IMR-90 (cell line): ENCODE results near the gene RGS4. TPM values are rescaled to one million over a fixed set of nuclear protein-coding genes. Genes with fewer than 3 reads are reported as not detected.

Source experiments
- ATAC-seq: fragments of 200-7000 bp; cut with Tn5 transposase; 2 replicates; pipeline ENCODE4 v1.9.1; 2020; ENCODE audit warnings: low read depth, mild to moderate bottlenecking, moderate library complexity
- BruUV-seq: library from RNA; stranded (reverse); fragments of 400-500 nt; replicated peaks from 2 replicates; lab custom pipeline; 2021; lab: Mats Ljungman, UMichigan
- CTCF ChIA-PET: fragments of 300-600 bp; formaldehyde crosslinking; extraction: SDS; loops from one replicate; lab custom pipeline; 2021; ENCODE audit warnings: antibody characterized with exemption; lab: Yijun Ruan, JAX
- POLR2A ChIA-PET: fragments of 300-600 bp; sonication (Branson Sonifier 250); formaldehyde crosslinking; loops from one replicate; lab custom pipeline; 2022; ENCODE audit warnings: antibody characterized with exemption; ENCODE audit not compliant: unreplicated experiment; lab: Charles Lee
- DNase-seq: peaks from one replicate; pipeline ENCODE4 v3.0.0; 2013
- H2AFZ ChIP-seq: replicated peaks from 2 replicates; pipeline ENCODE3; 2013; ENCODE audit warnings: low read length, mild to moderate bottlenecking; ENCODE audit not compliant: poor library complexity
- H2AK5ac ChIP-seq: 2 replicates; pipeline ENCODE4 v1.6.1; 2013; ENCODE audit warnings: low read depth, low read length, inconsistent platforms
- H2AK9ac ChIP-seq: replicated peaks from 2 replicates; pipeline ENCODE3; 2013; ENCODE audit warnings: mild to moderate bottlenecking, low read depth, low read length, moderate library complexity; ENCODE audit not compliant: poor library complexity
- H2BK120ac ChIP-seq: 2 replicates; pipeline ENCODE4 v1.6.1; 2013; ENCODE audit warnings: low read depth, low read length, inconsistent platforms
- H2BK15ac ChIP-seq: 3 replicates; pipeline ENCODE4 v1.6.1; 2013; ENCODE audit warnings: low read depth, low read length, inconsistent platforms
- H2BK20ac ChIP-seq: 2 replicates; pipeline ENCODE4 v1.6.1; 2013; ENCODE audit warnings: low read depth, mild to moderate bottlenecking, inconsistent platforms, low read length, moderate library complexity
- H2BK5ac ChIP-seq: 2 replicates; pipeline ENCODE4 v1.6.1; 2013; ENCODE audit warnings: mild to moderate bottlenecking, low read depth, low read length, inconsistent platforms; ENCODE audit not compliant: poor library complexity, severe bottlenecking
- H3K14ac ChIP-seq: replicated peaks from 2 replicates; pipeline ENCODE4 v1.6.1; 2013; ENCODE audit warnings: low read depth, low read length, inconsistent platforms
- H3K18ac ChIP-seq: 2 replicates; pipeline ENCODE4 v1.6.1; 2013; ENCODE audit warnings: low read depth, low read length, control low read depth
- H3K23ac ChIP-seq: 2 replicates; pipeline ENCODE4 v1.6.1; 2013; ENCODE audit warnings: low read depth, low read length, inconsistent platforms
- H3K27ac ChIP-seq: 2 replicates; pipeline ENCODE4 v1.5.1; 2013; ENCODE audit warnings: mild to moderate bottlenecking, control low read depth, low read length; ENCODE audit not compliant: insufficient read depth
- H3K27me3 ChIP-seq: 2 replicates; pipeline ENCODE4 v1.6.1; 2013; ENCODE audit warnings: low read length; ENCODE audit not compliant: control insufficient read depth, insufficient read depth
- H3K36me3 ChIP-seq: 2 replicates; pipeline ENCODE4 v1.6.1; 2013; ENCODE audit warnings: low read length, mixed read lengths; ENCODE audit not compliant: control insufficient read depth, insufficient read depth
- H3K4ac ChIP-seq: 2 replicates; pipeline ENCODE4 v1.6.1; 2013; ENCODE audit warnings: low read depth, low read length, inconsistent platforms
- H3K4me1 ChIP-seq: 2 replicates; pipeline ENCODE4 v1.6.1; 2013; ENCODE audit warnings: low read length, mixed read lengths; ENCODE audit not compliant: control insufficient read depth, insufficient read depth
- H3K4me2 ChIP-seq: 2 replicates; pipeline ENCODE4 v1.6.1; 2013; ENCODE audit warnings: low read depth, mild to moderate bottlenecking, control low read depth, low read length, moderate library complexity
- H3K4me3 ChIP-seq: 2 replicates; pipeline ENCODE4 v1.5.1; 2013; ENCODE audit warnings: low read depth, mild to moderate bottlenecking, control low read depth, low read length, moderate library complexity; ENCODE audit not compliant: insufficient read depth
- H3K56ac ChIP-seq: 2 replicates; pipeline ENCODE4 v1.6.1; 2013; ENCODE audit warnings: low read length, inconsistent platforms; ENCODE audit not compliant: insufficient read depth; ENCODE audit errors: extremely low read depth
- H3K79me1 ChIP-seq, 2 experiments: 2 replicates each; pipeline ENCODE4 v1.6.1; 2013; ENCODE audit warnings: low read length in 2 of 2, inconsistent platforms in 1 of 2, low read depth in 1 of 2
- H3K9ac ChIP-seq: 2 replicates; pipeline ENCODE4 v1.6.1; 2013; ENCODE audit warnings: low read depth, low read length, control low read depth
- H3K9me1 ChIP-seq: 2 replicates; pipeline ENCODE4 v1.6.1; 2013; ENCODE audit warnings: low read length, inconsistent platforms; ENCODE audit not compliant: insufficient read depth
- H3K9me3 ChIP-seq: 2 replicates; pipeline ENCODE4 v1.6.1; 2013; ENCODE audit warnings: low read length; ENCODE audit not compliant: control insufficient read depth, insufficient read depth
- H4K20me1 ChIP-seq: 2 replicates; pipeline ENCODE4 v1.6.1; 2013; ENCODE audit warnings: low read length, inconsistent platforms; ENCODE audit not compliant: insufficient read depth
- H4K5ac ChIP-seq: 2 replicates; pipeline ENCODE4 v1.6.1; 2013; ENCODE audit warnings: mild to moderate bottlenecking, low read depth, low read length, control low read depth
- H4K8ac ChIP-seq, 2 experiments: 2 replicates each; pipeline ENCODE4 v1.6.1; 2013; ENCODE audit warnings: low read depth in 2 of 2, low read length in 2 of 2, control low read depth in 1 of 2, inconsistent platforms in 1 of 2
- H4K91ac ChIP-seq: 2 replicates; pipeline ENCODE4 v1.6.1; 2013; ENCODE audit warnings: low read depth, low read length, inconsistent platforms; ENCODE audit not compliant: insufficient read depth
- MAFK ChIP-seq: IDR thresholded peaks from 2 replicates; pipeline ENCODE4 v1.6.1; 2012; ENCODE audit warnings: low read depth, low read length, improper control_type of control experiment
- MXI1 ChIP-seq: IDR thresholded peaks from 2 replicates; pipeline ENCODE4 v1.6.1; 2012; ENCODE audit warnings: low read depth, mild to moderate bottlenecking, low read length, moderate library complexity, borderline replicate concordance
- WGBS, 2 experiments: methylation state at CpG; one replicate each; pipeline versions ENCODE4 v1.1.5 to v1.1.7; 2013; ENCODE audit warnings: missing lambda C conversion rate in 2 of 2; ENCODE audit not compliant: insufficient read length in 1 of 2; ENCODE audit errors: extremely low coverage in 2 of 2; 5-methylcytosine and 5-hydroxymethylcytosine counted together
- dilution Hi-C: fragments of 300-500 bp; cut with HindIII; formaldehyde crosslinking; loops from one replicate; pipeline ENCODE4 v1.14.3; 2018; ENCODE audit warnings: low sequenced_read_pairs; ENCODE audit not compliant: unreplicated experiment
- in situ Hi-C: fragments of 300-500 bp; cut with MboI; formaldehyde crosslinking; loops from 3 replicates; pipeline ENCODE4 v1.14.3; 2019; ENCODE audit warnings: low sequenced_read_pairs, inconsistent platforms, mixed read lengths
- intact Hi-C: fragments of 100-400 bp; cut with micrococcal nuclease; formaldehyde crosslinking; loops from 2 replicates; pipeline ENCODE4 v1.10.0; 2022
- polyA plus RNA-seq, 3 experiments: library from polyadenylated mRNA; depleted of rRNA; stranded (reverse); fragments of >200 nt; gene quantifications; 2 replicates each; pipeline ENCODE4 v1.2.3, GENCODE V29; 2012; ENCODE audit warnings: low replicate concordance in 1 of 3
- total RNA-seq: library from RNA; depleted of rRNA; stranded (reverse); fragments of >200 nt; gene quantifications from 2 replicates; pipeline ENCODE4 v1.2.3, GENCODE V29; 2012

Gene RGS4
- total and polyA plus RNA-seq, 2 of the 4 experiments (the other 2 are of a cell fraction) = 202 to 538 TPM

- no peak overlapping the region for H3K23ac ChIP-seq
- no peaks in the 10 kb centered on the region for H3K9me3 ChIP-seq
- H4K91ac ChIP-seq = no peak overlapping the region
- no peak overlapping the region for H3K4me2 ChIP-seq
- H3K56ac ChIP-seq = no peak overlapping the region
- peak overlapping the region; percentile 45; the same call in 1 of the 2 replicates for H2BK120ac ChIP-seq
- in situ Hi-C loops (no loop called here), dilution Hi-C loops (no loop called here), intact Hi-C loops (no loop called here)
- no CpG with 5 or more reads among the region's 2 CpGs for WGBS, 2 experiments
- no peaks in the 10 kb centered on the region for H3K36me3 ChIP-seq
- H2AK9ac ChIP-seq = no peak overlapping the region
- no peaks in the 10 kb centered on the region for H4K20me1 ChIP-seq
- H3K4ac ChIP-seq = no peak overlapping the region
- H4K5ac ChIP-seq = no peak overlapping the region
- H2BK15ac ChIP-seq = 0 out of 3 replicates have a peak overlapping the region, but pooled peaks have one; percentile 57
- BruUV-seq = no TSS peak
- ChIA-PET CTCF (no interaction called here), POLR2A (no interaction called here)
- H3K4me1 ChIP-seq = peaks cover 3% of the 10 kb centered on the region
- no peak for DNase-seq
- H3K9ac ChIP-seq = no peak overlapping the region
- H2AK5ac ChIP-seq = no peak overlapping the region
- H4K8ac ChIP-seq = no peak overlapping the region
- TF ChIP-seq MXI1 (no peak), MAFK (peak; percentile 73)
- no peak for ATAC-seq
- no peak overlapping the region; the same call in 1 of the 2 replicates for H3K14ac ChIP-seq
- H3K9me1 ChIP-seq = peaks cover 4% of the 10 kb centered on the region; the same call in 1 of the 2 replicates
- no peak overlapping the region for H3K27ac ChIP-seq
- no peaks in the 10 kb centered on the region for H3K27me3 ChIP-seq
- no peak overlapping the region; the same call in 1 of the 2 replicates for H2BK20ac ChIP-seq
- peak overlapping the region; percentile 33 for H2BK5ac ChIP-seq
- no peak overlapping the region for H3K4me3 ChIP-seq
- no peak overlapping the region for H3K18ac ChIP-seq
- H3K79me1 ChIP-seq = no peaks in the 10 kb centered on the region
- H2AFZ ChIP-seq = no peak overlapping the region
Observed at GRCh38 chr1:163038928-163039706, 30.0 kb upstream of the RGS4 start.
